Esophagus (tissue), 2 donors: ENCODE results near the gene KCNK16. TPM values are rescaled to one million over a fixed set of nuclear protein-coding genes. Genes with fewer than 3 reads are reported as not detected.

Experiments used
- H3K27ac ChIP-seq, 2 donors: one replicate each; pipeline ENCODE4 v1.5.1; 2013; ENCODE audit warnings: low read depth in 2 of 2, mild to moderate bottlenecking in 2 of 2, inconsistent platforms in 1 of 2, low read length in 1 of 2, moderate library complexity in 1 of 2
- H3K27me3 ChIP-seq, 2 donors: one replicate each; pipeline ENCODE4 v1.6.1; 2013; ENCODE audit warnings: low read length in 2 of 2, control low read depth in 1 of 2, mild to moderate bottlenecking in 1 of 2; ENCODE audit not compliant: insufficient read depth in 2 of 2, control insufficient read depth in 1 of 2
- H3K36me3 ChIP-seq, 2 donors: one replicate each; pipeline ENCODE4 v1.6.1; 2013; ENCODE audit warnings: low read length in 1 of 2; ENCODE audit not compliant: control insufficient read depth in 2 of 2, insufficient read depth in 2 of 2
- H3K4me1 ChIP-seq, 2 donors: one replicate each; pipeline ENCODE4 v1.6.1; 2013; ENCODE audit warnings: low read length in 1 of 2; ENCODE audit not compliant: control insufficient read depth in 2 of 2, insufficient read depth in 2 of 2
- H3K4me3 ChIP-seq, 2 donors: one replicate each; pipeline ENCODE4 v1.5.1; 2013; ENCODE audit warnings: low read length in 2 of 2, mild to moderate bottlenecking in 2 of 2, low read depth in 1 of 2, moderate library complexity in 1 of 2
- H3K9me3 ChIP-seq, 2 donors: one replicate each; pipeline ENCODE4 v1.6.1; 2013; ENCODE audit warnings: mild to moderate bottlenecking in 2 of 2, low read depth in 1 of 2, low read length in 1 of 2, moderate library complexity in 1 of 2; ENCODE audit not compliant: control insufficient read depth in 2 of 2, insufficient read depth in 1 of 2
- WGBS, 2 donors: extraction: QIAGEN DNeasy Blood & Tissue Kit; methylation state at CpG; one replicate each; pipeline ENCODE4 v1.1.7; 2013; 5-methylcytosine and 5-hydroxymethylcytosine counted together
- polyA plus RNA-seq, 2 donors: library from polyadenylated mRNA; stranded (reverse); fragments of 200-250 nt; gene quantifications; one replicate each; pipeline ENCODE4 v1.2.3, GENCODE V29; 2013
- donor health status: healthy with polysubstance abuse.
- donor health status: Bipolar disorder and iron deficiency.

KCNK16 gene
- polyA plus RNA-seq, 2 donors, result not detected

DNA sequence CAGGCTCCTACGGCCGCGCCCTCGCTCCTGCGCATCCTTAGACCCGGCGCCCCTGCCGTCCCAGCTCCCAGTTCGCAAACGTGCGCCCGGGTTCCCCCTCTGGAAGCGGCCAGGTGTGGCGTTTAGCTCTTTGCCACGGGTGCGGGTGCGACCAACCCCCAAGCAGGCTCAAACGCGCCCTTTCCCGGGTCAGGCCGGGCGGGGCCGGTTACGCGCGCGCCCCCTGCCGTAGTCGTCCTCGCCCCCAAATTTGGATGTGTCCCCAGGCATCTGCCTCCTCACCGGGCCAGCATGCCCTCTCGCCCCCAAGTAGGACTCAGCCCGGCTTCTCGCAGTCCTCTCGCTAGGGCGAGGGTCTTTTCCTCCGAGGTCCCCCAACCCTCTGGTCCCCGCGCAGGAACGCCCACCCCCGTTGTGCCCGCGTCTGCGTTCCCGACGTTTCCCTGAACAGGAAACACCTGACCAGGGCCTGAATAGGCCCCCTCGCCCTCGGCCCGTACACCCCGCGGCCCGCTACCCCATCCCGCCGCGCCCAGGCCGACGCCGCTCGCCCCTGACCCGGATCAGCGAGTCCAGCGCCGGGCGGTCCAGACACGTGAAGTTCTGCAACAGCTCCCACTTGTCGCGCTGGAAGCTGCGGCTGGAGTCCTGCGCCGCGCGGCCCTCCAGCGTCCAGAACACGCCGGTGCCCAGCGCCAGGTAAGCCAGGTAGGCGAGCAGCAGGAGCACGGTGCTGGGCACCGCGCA lies 8.8 kb downstream of the KCNK16 start:
- 1% methylated on average over 68 to 80 of the region's 80 CpGs for WGBS, 2 donors
- Histone ChIP-seq H3K27me3 (peaks cover 3 to 15% of the 10 kb centered on the region in 2 donors), H3K4me3 (peak overlapping the region; percentile 8 to 26)

DNA sequence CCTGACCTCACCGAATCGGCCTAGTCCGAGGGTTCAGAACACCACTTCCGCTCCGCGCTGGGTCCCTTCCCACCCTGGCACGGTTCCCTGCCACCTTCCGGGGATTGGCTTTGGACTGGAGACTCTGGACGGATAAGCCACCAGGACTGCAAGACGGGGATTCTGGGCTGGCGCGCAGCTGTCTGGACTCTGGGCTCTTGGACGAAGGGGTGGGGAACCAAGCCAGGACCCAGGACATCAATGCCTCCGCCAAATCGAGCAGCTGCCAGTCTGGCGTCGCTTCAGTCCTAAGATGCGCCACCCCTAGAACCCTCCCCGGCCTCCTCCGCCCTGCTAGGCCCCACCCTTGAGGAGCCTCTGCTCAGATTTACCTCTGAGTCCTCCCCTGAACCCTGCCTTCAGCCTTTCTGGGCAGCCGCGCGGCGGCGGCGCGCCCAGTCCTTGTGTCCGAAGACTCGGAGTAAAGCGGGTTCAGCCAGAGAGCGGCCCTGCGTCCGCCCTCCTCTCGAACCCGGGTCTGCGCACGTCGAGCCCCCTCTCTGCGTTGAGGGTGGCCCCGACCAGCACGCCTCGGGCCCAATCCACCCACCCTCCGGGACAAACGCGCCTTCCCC lies 9.5 kb downstream of the KCNK16 start:
- Histone ChIP-seq H3K4me1 (peaks cover 6 to 9% of the 10 kb centered on the region in 2 donors), H3K4me3 (peak overlapping the region; percentile 8 to 26), H3K27me3 (peaks cover 3 to 15% of the 10 kb centered on the region in 2 donors), H3K36me3 (no peaks in the 10 kb centered on the region), H3K9me3 (peaks cover 0 to 6% of the 10 kb centered on the region in 2 donors), H3K27ac (no peak overlapping the region)
- 9 to 13% methylated on average over 39 to 45 of the region's 45 CpGs for WGBS, 2 donors

More for the DNA sequence above, 8.8 kb downstream of the KCNK16 start:
- Histone ChIP-seq H3K9me3 (peaks cover 0 to 6% of the 10 kb centered on the region in 2 donors), H3K4me1 (peaks cover 6 to 9% of the 10 kb centered on the region in 2 donors), H3K36me3 (no peaks in the 10 kb centered on the region), H3K27ac (no peak overlapping the region)

DNA sequence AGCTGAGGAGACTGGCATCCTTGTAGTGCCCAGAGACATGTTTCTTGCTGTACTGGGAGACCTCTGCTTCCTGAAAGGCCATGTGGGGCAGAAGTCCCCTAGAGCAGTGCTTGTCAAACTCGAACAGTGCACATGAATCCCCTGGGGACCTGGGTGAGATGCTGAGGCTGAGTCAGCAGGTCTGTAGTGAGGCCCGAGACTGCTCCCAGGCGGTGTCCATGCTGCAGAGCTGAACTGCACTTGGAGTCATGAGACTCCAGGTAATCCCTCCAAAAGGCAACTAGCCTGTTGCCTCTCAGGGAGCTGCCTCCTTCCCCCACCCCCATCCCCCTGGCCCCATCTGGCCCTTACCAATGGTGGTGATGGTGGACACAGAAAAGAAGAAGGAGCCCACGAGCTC lies 12.0 kb downstream of the KCNK16 start:
- Histone ChIP-seq H3K36me3 (no peaks in the 10 kb centered on the region), H3K9me3 (no peaks in the 10 kb centered on the region), H3K4me1 (peaks cover 6% of the 10 kb centered on the region in 2 donors), H3K4me3 (no peak overlapping the region), H3K27ac (no peak overlapping the region), H3K27me3 (peaks cover 3 to 15% of the 10 kb centered on the region in 2 donors)
- WGBS, 2 donors, result 73 to 77% methylated on average over 4 of the region's 4 CpGs

DNA sequence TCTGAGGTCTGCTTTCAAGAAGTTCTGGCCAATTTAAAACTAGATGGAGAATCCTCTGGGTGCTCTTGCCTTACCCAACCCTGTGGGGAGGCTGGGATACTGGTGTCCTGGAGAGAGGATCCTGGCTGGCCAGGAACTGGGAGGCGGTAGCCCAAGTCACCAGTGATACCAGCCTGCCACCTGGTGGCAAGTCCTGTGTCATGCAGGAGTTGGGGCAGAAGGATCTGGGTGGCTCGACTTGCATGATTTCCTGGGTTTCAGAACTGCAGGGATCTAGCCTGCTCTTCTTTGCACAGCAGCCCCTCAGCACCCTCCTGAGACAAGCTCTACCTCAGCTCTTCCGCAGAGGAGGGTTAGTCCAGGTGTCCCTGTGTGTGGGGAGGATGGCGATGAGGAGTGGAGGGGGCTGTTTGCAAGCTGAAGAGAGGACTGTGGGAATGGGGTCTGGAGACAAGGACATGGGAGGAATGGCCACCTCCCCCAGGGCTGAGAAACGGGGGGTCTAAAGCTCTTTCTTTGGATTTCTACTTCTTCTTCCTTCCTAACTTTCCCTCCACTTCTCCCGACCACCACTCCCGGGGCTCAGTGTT lies 12.5 kb downstream of the KCNK16 start:
- no peaks in the 10 kb centered on the region for H3K36me3 ChIP-seq
- peaks cover 3 to 11% of the 10 kb centered on the region in 2 donors for H3K27me3 ChIP-seq
- 48 to 52% methylated on average over 7 of the region's 7 CpGs for WGBS, 2 donors
- no peak overlapping the region for H3K4me3 ChIP-seq
- H3K4me1 ChIP-seq, result peaks cover 6% of the 10 kb centered on the region in 2 donors
- H3K27ac ChIP-seq, result no peak overlapping the region
- H3K9me3 ChIP-seq, result no peaks in the 10 kb centered on the region

DNA sequence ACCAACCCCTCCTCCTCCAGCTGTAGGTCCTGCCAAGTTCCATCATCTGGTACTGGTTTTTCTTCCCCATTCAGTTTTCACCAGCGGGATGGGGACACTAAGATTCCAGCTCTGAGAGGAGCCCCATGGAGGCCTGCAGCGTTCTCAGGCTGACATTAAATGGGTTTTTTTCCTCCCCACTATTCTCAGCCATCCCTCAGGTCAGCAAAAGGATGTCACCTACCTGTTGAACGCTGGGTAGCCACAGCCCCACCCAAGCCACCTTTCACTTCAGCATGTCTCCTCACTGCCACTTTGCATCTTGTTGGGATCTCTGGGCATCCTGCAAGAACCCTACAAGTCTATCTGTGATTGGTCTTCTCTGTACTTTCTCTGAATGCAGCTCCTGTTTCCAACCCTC lies 15.0 kb downstream of the KCNK16 start:
- no peak overlapping the region for H3K4me3 ChIP-seq
- peaks cover 0 to 3% of the 10 kb centered on the region in 2 donors for H3K4me1 ChIP-seq
- WGBS, 2 donors, result 71 to 74% methylated on average over 3 of the region's 3 CpGs
- H3K27me3 ChIP-seq, result peaks cover 0 to 3% of the 10 kb centered on the region in 2 donors
- H3K9me3 ChIP-seq, result no peaks in the 10 kb centered on the region
- no peak overlapping the region for H3K27ac ChIP-seq
- H3K36me3 ChIP-seq, result no peaks in the 10 kb centered on the region

DNA sequence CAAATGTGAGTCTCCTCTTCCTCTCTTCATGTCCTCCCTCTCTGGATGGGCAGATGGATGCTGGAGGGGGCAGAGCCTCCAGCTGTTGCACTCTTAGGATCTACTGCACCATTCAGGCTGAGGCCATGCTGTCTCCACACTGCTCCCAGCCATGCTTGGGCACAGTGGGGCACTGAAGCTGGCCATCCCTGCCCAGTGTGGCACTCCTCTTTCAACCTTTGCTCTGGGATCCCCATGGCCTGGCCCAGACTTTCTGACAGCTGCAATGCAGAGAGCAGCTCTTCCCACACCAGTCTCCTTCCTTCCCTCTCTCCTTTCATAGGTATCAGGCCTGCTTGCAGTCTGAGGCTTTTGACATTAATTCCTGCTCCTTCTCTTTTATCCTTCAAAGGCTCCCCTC lies 17.6 kb downstream of the KCNK16 start:
- Histone ChIP-seq H3K27me3 (no peaks in the 10 kb centered on the region), H3K27ac (no peak overlapping the region), H3K9me3 (no peaks in the 10 kb centered on the region), H3K36me3 (no peaks in the 10 kb centered on the region), H3K4me3 (no peak overlapping the region), H3K4me1 (peaks cover 0 to 3% of the 10 kb centered on the region in 2 donors)

DNA sequence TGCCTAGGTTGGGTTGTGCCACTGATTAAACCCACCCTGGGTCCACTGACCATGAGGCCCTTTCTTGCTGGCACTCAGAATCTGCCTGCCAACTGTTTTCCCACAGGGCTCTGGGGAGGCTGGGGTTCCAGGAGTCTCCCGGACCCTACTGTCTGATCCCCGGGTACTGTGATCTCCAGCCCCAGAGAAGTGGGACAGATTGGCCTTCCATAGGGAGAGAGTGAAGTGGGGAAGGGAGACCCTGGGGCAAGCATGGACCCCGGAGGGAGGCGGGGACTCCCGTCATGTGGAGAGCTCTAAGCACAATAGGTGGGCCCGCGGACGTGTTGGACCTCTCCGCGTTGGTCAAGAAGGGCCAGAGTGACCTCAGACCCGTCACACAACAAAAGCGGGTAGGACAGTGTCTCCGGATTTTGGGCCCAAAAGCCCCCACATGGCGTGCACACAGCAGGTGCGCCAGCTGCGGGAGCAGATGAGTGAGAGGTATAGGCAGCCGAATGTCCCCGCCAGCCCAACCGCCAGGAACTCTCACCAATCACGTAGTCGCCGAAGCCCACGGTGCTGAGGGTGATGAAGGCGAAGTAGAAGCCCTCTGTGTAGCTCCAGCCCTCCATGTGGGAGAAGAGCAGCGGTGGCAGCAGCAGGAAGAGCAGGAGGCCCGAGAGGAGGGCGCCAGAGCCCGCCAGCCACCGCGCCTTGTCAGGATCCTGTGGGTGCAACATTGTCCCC lies 18.9 kb downstream of the KCNK16 start:
- Histone ChIP-seq H3K27me3 (no peaks in the 10 kb centered on the region), H3K4me1 (peaks cover 0 to 3% of the 10 kb centered on the region in 2 donors), H3K27ac (no peak overlapping the region), H3K9me3 (no peaks in the 10 kb centered on the region), H3K36me3 (no peaks in the 10 kb centered on the region), H3K4me3 (no peak overlapping the region)
- WGBS, 2 donors, result 88 to 89% methylated on average over 30 of the region's 30 CpGs

DNA sequence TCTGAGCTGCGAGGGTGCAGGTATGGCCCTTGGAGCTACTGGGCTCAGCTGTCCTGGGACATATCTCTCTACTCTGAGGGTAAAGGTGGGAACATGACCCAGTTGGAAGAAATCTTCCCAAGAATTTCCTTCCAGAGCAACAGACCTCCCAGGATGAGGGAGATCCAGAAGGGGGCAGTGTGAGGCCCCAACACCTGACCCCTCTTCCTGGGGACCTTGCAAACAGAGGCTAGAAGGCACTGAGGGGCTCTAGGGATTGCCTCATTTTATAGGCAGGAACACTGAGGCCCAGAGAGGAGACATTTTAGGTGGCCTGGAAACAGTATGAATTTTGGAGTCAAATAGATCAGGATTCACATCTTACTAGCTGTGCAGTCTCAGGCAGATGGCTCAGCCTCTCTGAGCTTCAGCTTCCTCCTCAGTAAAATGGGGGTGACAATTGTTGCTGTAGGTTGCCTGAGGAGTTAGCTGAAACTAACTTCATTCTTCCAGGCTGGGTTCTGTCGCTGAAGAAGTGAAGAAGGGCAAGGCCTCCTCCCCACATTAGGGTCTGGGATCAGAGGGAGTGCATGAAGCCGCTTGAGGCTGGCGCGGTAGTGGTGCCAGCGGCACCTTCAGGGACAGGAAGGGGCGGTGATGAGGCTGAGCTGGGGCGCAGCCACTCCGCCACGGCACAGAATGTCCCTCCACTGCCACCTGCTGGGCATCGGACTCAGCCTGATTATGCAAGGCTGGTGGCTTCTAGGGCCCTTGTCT lies 19.7 kb downstream of the KCNK16 start:
- WGBS, 2 donors, result 8 to 9% methylated on average over 11 of the region's 11 CpGs
- Histone ChIP-seq H3K36me3 (no peaks in the 10 kb centered on the region), H3K9me3 (no peaks in the 10 kb centered on the region), H3K27ac (no peak overlapping the region), H3K4me3 (no peak overlapping the region), H3K4me1 (peaks cover 0 to 3% of the 10 kb centered on the region in 2 donors), H3K27me3 (no peaks in the 10 kb centered on the region)

DNA sequence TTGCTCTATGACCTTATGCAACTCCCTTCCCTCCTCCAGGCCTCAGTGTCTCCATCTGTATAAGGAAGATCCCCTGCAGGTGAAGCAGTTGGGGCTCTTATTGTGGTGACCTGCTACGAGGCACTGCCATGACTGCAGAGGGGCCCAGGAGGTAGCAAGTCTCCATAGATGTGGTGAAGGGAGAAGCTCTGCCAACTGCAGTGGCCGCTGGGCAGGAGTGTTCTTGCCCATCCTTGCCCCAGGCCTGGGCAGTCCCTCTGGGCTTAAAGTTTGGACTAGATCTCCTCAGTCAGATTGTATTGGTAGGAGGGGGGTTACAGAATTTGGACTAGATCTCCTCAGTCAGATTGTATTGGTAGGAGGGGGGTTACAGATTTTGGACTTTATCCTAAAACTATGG lies 20.5 kb downstream of the KCNK16 start:
- no peaks in the 10 kb centered on the region for H3K27me3 ChIP-seq
- H3K4me1 ChIP-seq, result peaks cover 0 to 3% of the 10 kb centered on the region in 2 donors
- no peak overlapping the region for H3K4me3 ChIP-seq
- WGBS, 2 donors, result 78 to 81% methylated on average over 2 of the region's 2 CpGs
- no peak overlapping the region for H3K27ac ChIP-seq
- no peaks in the 10 kb centered on the region for H3K9me3 ChIP-seq
- no peaks in the 10 kb centered on the region for H3K36me3 ChIP-seq
